Pons (tissue), 1 donor: ENCODE data around the gene CABLES1.

ENCODE experiments used
- DNase-seq: peaks from one replicate; pipeline ENCODE4 v3.0.0-alpha.2; 2016; ENCODE audit warnings: low spot score

The CABLES1 gene

DNA sequence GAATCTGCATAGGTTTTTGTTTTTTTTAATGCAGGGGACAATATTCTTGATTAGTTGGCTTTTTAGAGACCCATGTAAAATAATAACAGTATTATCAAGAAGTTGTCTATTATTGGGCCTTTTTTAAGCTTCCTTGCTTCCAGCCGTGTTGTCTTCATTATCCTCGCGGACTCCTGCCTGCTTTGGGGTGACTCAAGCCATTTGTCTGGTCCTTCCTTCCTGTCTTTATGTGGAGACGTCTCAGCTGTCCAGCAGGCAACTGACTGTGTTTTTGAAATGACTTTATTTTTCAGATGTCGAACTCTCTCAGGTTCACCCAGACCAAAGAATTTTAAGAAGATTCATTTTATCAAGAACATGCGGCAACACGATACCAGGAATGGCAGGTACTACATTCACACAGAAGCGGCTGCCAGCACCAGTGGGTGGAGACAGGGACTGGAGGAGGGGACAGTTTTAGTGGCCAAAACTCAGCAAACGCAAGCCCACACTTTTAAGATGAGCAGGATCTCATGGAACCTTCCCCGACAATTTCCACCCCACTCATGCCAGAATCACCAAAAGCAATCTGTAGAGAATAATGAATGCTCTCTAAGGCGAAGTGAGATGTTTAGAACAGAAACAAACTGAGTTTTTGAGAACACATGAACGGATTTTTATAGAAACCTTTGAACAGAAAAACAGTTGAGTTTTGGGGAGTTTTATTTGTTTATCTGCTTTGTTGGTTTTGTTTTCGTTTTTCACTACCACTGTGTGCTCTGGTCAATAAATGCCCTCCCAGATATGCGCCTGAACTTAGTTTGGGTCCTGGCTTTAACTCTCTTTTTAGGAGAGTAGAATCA lies 59.1 kb downstream of the CABLES1 start:
- DNase-seq: no peak

DNA sequence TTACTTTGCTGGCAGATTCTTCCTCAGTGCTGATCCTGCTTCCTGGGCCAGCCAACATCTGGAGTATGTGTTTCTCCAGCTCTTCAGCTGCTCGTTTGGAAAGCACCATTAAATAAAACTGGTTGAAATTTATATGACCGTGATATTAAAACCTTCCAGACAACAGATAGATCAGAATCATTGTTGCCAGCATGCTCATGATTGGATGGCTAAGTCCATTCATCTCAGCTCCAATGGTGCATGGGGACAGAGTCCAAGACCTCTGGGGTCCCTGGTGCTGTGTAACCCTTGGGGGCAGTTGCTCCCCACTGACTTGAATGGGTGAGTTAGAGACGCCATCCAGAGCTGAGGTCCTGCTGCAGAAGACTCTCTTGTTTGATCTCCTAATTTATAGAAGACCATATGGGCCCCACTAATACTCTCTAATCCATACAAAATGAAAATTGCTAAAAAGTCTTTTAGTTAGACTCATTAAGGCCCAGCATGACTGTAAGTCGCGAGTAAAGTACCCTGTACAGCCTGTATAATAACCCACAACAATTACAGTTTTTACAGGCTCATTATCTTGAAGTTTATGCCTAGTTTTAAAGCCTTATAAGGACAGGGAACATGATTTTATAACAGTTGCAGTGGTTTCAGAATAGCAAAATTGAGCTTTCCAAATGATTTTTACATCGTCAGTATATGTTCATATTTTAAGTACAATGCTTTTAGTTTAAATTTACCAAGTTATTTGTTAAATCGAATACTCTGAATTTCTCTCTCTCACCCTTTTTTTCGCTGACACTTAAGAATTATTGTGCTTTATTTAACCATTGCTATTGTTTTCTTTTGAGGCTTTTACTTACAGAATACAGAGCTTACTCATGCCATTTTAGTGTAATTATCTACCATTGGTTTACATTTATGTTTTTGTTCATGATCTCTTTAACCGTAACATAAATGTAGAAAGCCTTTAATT lies 60.0 kb downstream of the CABLES1 start:
- DNase-seq: no peak

DNA sequence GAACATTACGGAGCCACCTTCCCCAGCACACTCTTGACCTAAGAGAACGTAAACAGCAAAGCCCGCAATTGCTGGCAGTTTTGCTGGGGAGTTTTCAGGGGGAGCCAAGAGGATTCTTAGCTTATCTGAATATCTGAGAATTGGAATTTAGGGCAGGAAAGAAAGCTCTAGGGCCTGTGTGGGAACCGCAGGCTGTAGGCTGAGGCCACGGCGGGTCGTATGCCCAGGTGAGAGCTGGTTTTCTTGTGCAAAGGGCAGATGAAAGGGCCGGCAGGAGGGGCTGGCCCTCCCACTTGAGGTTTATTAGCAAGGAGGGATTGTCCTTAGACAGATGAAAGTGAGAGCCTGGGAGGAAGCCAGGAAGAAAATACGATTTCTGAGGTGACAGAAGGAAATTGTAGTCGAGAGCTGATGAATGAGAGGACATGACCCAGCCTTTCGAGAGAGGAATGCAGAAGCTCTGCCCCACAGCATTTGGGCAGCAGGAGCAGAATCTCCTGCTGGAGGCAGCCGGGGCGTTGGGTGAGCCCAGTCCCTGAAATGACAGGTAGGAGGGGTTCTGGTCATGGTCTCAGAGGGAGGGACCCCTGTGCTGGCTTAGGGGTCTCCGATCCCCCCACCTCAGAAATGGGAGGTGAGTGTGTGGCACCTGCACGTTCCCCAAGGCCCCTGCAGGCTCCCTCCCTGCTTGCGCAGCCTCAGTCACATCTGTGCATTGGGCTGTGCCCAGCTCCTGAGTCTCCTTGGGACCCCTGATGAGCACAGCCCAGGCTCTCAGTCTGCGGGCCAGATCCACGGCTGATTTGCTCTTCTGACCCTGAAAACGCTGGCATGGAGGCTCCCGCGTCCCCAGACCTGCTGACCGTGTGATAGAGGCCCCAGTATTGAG lies 61.1 kb downstream of the CABLES1 start:
- no peak for DNase-seq

DNA sequence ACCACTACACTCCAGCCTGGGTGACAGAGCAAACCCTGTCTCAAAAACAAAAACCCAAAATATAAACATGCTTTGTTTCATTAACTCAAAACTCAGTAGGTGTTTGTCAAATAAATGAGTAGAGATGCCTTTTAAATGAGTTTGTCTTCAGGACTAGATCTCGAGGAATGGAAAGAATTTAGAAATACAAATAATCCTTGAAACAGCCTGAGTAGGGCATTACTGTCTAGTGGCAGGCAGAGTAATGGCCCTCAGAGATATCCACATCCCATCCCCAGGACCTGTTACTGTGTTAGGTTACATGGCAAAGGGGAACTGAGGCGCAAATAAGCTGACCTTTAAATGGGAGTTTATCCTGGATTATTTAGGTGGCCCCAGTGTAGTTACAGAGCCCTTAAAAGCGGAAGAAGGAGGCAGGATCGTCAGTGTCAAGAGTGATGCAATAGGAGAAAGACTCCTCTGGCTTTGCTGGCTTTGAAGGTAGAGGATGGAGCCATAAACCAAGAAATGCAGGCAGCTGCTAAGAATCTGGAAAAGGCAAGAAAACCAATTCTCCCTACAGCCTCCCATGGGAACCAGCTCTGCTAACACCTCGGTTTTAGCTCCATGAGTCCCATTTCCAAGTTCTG lies 63.0 kb downstream of the CABLES1 start:
- DNase-seq: no peak

DNA sequence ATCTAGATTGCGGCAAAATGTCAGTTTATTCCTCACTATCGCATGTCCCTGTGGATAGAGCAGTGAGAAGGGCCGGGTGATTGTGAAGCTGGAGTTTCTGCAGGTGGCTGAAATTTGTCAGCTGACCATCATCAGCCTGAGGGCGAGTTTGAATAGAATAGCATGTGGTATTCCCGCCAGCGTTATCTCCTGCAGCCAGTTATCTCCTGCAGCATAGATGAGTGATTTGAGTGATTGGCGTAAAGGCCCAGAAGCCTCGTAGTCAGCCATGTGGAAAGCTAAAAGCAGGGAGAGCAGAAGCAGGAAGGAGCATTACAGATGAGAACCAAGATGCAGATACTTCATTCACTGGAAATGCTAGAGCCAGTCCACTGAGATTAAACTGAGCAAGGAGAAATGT lies 65.5 kb downstream of the CABLES1 start:
- DNase-seq: no peak

DNA sequence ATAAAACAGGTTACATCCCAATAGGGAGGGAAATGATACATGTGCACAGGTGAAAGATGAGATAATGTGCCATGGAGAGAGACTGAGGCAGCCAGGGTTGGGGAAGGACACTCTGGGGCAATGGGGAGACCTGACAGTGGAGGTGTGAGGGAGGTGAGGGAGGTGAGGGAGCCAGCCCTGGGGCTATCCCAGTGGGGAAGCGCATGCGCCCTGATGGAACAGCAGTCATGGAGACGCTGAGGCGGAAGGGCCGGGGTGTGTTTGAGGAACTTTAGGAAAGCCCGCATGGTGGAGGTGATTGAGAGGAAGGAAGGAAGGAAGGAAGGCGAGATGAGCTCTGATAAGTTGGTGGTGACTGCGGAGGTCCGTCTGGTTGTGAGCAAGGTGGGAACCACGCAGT lies 66.5 kb downstream of the CABLES1 start:
- no peak for DNase-seq

DNA sequence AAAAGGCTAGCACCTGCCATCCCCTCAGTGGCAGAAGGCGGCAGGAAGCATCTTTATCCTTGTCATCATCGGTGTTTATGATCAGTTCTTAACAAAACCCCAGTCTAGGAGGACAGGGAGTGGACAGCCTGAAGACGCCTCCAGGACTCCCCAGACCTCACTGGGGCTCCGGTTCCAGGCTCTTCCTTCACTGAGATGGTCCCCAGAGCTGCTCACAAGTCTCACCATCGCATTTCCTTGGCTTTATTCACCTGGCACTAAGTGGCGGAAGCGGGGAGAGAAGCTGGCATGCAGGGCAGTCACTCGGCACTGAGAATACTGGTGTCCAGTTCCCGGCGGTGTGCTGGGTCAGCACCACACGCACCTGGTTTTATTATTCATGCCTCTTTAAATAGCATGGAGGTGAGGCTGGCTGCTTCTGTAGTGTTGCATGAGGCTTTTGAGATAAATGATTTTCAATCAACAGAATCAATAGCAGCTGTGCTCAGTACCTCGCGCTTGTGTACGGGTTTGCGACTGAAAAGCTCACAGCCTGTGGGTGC lies 68.7 kb downstream of the CABLES1 start:
- no peak for DNase-seq

DNA sequence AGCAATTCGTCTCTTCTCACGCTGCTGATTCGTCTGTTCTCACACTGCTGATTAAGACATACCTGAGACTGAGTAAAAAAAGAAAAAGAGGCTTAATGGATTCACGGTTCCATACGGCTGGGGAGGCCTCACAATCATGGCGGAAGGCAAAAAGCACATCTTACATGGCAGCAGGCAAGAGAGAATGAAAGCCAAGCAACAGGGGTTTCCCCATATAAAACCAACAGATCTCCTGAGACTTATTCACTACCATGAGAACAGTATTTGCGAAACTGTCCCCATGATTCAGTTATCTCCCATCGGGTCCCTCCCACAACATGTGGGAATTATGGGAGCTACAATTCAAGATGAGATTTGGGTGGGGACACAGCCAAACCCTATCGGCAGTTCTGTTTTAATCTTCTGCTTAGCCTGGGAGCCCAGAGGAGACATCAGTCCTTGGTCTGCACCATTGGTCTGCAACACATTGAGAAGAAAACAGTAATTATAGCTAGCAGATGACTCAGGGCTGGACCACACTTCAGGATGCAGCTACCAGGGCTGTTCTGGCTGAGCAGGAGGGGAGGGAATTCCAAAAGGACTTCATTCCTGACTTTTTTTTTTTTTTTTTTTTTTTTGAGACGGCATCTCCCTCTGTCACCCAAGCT lies 69.4 kb downstream of the CABLES1 start:
- DNase-seq: no peak

DNA sequence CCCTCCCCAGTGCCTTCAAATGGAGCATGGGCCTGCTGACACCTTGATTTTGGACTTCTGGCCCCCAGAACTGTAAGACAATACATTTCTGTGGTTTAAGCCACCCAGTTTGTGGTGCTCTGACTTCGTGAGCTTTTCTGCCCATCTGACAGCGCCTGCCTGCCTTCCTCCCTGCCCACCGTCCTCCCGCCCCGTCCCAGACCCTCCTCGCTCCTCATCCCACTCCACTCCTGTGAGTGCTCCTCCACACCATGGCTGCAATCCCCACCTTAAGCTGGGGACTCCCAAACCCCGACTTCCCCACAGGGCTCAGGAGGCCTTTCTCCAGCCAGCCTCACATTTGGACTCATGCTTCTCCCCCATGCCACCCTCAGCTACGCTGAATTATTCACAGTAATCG lies 70.7 kb downstream of the CABLES1 start:
- DNase-seq: no peak

DNA sequence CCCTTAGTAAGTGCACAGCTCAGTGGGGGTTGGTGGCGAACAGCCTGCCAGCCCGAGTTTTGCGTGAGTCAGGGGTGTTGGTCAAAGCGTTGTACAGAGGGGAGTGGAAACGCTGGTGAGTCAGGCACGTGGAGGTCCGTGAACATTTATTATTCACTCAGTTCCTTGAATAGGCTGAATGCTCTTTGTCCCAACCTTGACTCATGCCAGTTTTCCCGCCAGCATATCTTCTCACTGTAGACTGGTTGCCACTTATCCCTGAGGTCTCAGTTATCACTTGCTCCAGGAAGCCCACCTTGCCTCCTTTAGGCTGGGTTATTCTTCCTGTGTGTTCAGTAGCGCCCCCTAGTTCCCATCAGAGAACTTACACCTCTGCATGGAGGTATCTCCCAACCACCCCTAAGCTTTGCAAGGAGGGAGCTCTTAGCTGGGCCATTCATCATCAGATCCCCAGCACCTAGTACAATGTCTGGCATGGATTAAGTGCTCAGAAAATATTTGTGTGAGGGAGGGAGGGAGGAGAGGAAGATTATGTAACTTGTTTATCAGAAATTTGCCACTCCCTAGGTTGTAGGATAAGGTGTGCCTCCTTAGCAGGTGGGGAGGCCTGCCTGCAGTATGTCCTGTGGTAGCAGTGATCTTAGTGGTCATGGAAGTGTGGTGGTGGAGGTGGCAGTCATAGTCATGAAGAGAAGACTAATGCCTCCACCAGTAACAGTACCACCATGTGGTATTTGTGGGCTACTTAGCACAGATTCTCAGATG lies 72.1 kb downstream of the CABLES1 start:
- DNase-seq: no peak

DNA sequence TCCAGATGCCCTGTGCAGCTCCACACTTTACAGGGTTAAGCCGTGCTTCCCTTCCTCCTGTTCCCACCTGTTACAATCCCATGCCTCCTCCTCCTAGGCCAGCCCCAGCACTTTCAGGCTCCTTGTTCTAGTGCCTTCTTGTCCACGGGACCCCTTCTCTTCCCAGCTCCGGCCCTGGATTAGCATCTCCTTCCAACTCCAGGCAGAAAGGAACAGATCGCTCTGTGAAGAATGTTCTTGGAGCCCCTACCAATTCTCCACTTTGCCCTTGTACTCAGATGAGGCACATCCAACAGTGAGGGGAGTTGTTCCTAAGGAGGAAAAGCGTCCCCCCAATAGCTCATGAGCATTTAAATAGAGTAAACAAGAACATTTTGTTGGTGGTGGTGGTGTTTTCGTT lies 72.7 kb downstream of the CABLES1 start:
- peak; percentile 40 for DNase-seq

DNA sequence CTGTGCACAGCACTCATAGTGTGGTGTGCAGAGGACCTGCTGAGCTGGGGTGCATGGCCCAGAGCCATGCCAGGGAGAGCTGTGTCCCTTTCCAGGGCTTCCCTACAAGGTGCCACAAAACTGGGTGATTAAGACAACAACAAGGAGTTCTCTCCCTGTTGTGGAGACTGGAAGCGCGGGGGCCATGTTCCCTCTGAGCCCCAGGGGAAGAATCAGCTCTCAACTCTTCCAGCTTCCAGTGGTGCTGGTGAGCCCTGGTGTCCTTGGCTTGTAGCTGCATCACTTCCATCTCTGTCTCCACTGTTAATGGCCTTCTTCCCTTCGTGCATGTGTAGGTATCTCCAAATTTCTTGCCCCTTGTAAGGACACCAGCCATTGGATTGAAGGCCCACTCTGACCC lies 73.3 kb downstream of the CABLES1 start:
- no peak for DNase-seq

DNA sequence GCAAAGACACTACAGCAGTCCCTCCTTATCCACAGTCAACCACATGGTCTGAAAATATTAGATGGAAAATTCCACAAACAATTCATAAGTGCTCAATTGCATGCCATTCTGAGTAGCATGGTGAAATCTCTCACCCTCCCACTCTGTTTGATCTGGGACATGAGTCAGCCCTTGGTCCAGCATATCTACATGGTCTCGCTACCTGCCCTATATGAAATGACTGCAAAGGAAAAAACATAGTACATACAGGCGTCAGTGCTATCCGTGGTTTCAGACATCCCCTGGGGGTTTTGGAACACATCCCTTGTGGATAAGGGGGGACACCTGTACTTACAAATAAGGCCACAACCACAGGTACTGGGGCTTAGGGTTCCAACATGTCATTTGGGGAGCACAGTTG lies 73.7 kb downstream of the CABLES1 start:
- DNase-seq: no peak

DNA sequence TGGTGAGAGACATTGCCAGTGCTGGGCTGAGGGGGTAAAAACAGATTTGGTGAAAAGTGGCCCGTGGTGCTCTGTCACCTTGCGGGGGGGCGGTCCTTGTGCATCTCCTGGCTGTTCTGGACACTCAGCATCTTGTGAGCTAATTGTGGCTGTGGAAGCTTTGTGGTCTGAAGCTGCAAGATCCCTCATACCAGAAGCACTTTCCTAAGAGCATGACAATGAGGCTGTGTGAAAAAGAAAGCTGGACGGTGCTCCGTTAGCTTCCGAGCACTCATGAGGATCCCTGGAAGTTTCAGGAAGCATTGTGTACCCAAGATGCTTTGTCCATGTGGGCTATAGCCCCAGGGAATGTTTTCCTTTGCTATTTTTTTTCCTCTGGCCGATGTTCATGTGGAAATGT lies 74.5 kb downstream of the CABLES1 start:
- DNase-seq: no peak

DNA sequence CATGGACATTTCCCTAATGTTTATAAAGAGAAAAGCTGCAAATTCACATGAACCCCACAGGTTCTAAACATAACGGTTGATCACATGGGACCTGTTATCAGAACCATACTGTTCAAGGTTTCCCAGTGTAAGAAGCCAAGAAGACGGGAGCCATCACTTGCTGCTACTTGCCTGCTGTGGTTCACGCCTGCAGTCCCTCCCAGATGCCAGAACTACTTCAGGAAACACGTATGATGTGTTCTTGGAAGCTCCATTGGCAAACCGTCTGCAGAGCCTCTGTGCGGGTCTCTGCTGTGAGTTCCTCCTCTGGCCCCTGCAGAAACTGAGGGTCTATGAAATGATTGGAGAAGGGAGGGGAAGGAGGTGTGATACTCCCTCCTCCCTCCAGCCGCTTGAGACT lies 75.2 kb downstream of the CABLES1 start:
- no peak for DNase-seq

DNA sequence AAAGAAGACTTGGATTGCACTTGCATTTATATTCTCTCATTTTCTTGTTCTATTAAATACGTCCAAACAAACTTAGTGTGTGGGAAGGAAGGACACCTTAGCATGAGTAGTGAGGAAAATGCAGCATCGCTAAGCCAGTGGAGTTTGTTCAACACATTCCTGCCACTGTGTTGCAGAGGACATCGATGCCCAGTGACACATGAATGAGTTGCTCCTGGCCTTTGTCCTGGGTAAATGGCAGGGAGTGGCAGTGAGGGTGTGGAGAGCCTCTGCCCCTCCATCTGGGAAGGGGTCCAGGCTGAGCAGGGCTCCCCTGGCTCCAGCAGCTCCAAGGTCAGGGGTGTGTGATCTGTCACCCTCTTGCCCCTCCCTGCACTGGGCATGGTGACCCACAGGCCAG lies 75.9 kb downstream of the CABLES1 start:
- DNase-seq: no peak

DNA sequence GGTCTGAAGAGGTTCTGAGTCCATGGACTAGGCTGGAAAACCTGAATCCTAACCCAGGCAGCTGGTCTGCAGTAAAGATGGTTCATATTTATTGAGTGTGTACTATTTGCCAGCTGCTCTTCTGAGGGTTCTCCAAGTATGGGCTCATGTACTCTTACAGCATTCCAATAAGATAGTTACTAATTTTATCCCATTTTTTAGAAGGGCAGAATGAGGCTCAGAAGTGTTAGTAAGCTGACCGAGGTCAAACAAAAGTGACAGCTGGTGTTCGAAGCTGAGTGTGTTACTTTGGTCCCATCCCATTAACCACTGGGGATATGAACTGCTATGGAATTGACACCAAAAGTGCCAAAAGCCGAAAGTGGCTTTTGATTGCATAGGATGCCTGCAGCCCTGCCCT lies 76.9 kb downstream of the CABLES1 start:
- DNase-seq: no peak

DNA sequence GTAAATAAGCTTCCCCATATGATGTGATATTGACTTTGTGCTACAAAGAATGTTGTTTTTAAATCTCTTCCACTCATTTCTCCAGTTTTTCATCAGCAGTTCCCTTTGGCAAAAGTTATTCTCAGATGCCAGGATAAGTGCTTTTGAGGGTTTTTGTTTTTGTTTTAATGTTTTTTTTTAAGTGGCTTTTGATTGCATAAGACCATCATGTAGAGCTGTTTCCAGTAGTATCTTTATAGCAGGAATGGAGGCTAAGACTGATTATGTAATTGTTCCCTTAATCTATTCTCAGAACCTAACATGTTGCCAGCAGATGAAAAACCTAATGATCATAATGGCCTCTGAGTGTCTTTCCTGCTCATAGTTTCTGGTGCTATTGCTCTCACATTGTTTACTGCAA lies 77.9 kb downstream of the CABLES1 start:
- DNase-seq: no peak

DNA sequence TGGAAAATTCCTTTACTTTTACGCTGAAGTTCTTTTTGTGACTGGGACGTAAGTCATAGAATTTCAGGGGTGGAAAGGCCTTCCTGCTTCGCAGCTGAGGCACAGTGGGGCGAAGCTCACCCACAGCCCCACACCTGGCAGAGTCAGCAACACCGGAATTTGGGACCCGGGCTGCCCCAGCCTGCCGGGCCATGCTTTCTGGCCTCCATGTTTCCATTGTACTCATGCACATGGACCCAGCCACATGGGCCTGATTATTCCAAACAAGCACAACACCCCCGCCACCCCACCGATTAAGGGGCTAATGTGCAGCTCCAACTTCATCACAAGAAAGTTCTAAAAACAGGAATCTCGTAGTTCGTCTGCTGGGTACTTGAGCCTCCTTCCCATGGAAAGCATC lies 82.5 kb downstream of the CABLES1 start:
- no peak for DNase-seq

DNA sequence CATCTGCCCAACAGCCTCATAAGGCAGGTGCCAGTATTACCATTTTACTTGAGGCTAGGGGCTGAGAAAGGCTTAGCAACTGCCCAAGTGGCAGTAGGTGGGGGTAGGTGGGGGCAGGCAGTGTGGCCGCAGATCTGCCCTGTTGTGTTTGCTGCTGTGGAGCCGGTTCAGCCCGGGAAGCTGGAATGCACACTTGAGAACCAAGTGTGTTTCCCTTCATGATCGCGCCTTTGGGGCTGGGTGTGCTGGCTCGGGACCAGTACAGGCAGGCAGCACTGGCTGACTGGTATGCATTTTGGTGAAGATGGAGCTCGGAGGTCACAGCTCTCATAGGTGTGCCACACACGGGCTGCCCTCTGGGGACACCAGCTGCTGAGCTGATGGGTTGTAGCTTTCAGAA lies 85.1 kb downstream of the CABLES1 start:
- DNase-seq: no peak
